Mesenteric fat pad (tissue), 1 donor: ENCODE measurements around the gene FMNL1. TPM values are rescaled to one million over a fixed set of nuclear protein-coding genes. Genes with fewer than 3 reads are reported as not detected.

ENCODE experiments used
- total RNA-seq: library from RNA; stranded (reverse); fragmentation: NEBNext Ultra II Directional; extraction: Animal tissue kit (Norgen Biotek cat#: 25700); gene quantifications from one replicate; pipeline ENCODE4 v1.2.1, GENCODE V29; 2021
- donor health status: DM: yes; HTN: yes; CAD: no.

FMNL1 gene
- total RNA-seq, 1 donor from 2014 or later, result 51.2 TPM

Other genes with a start within 250 kb of the FMNL1 start
- gene DCAKD, start 170.3 kb upstream of the FMNL1 start, total RNA-seq, result 28.0 TPM
- 118 TPM for gene NMT1, start 160.6 kb upstream of the FMNL1 start, total RNA-seq
- gene PLCD3, start 89.4 kb upstream of the FMNL1 start, total RNA-seq, result 64.2 TPM
- gene ACBD4, start 86.2 kb upstream of the FMNL1 start, total RNA-seq, result 10.9 TPM
- gene HEXIM1, start 73.4 kb upstream of the FMNL1 start, total RNA-seq, result 42.1 TPM
- gene HEXIM2, start 60.0 kb upstream of the FMNL1 start, total RNA-seq, result 5.1 TPM
- not detected for gene SPATA32, start 40.2 kb downstream of the FMNL1 start, total RNA-seq
- 8.7 TPM for gene MAP3K14, start 95.1 kb downstream of the FMNL1 start, total RNA-seq
- gene ARHGAP27, start 211.0 kb downstream of the FMNL1 start, total RNA-seq, result 27.3 TPM